HEK293 (cell line): ENCODE measurements around the gene JAKMIP1.

Experiments used
- CTCF ChIA-PET: fragments of 350-600 bp; formaldehyde crosslinking; extraction: SDS; loops from one replicate; lab custom pipeline; 2021; ENCODE audit warnings: antibody characterized with exemption; lab: Yijun Ruan, JAX
- POLR2A ChIA-PET: fragments of 300-600 bp; formaldehyde crosslinking; extraction: SDS; loops from one replicate; lab custom pipeline; 2020; ENCODE audit warnings: antibody characterized with exemption, inconsistent platforms; lab: Yijun Ruan, JAX
- H3K27ac ChIP-seq: fragments of 200-500 bp; sonication (Bioruptor generic); 2 replicates; pipeline ENCODE4 v1.5.1; 2014; ENCODE audit warnings: low read depth, low read length, control low read depth, inconsistent platforms; ENCODE audit errors: extremely low read depth
- H3K36me3 ChIP-seq, 2 experiments: fragments of 200-500 bp in 1 of 2; sonication (Bioruptor generic) in 1 of 2; 1 replicate in 1 of 2; 2 replicates in 1 of 2; pipeline ENCODE4 v1.5.1; 2014 to 2017; ENCODE audit warnings: inconsistent platforms in 2 of 2, low read length in 2 of 2; ENCODE audit not compliant: control insufficient read depth in 2 of 2, insufficient read depth in 1 of 2
- H3K4me1 ChIP-seq: fragments of 200-500 bp; sonication (Bioruptor generic); 2 replicates; pipeline ENCODE4 v1.5.1; 2014; ENCODE audit warnings: mild to moderate bottlenecking, low read length, inconsistent platforms; ENCODE audit not compliant: control insufficient read depth, insufficient read depth
- H3K4me3 ChIP-seq: 2 replicates; pipeline ENCODE4 v1.5.1; 2011; ENCODE audit warnings: low read depth, mild to moderate bottlenecking, control low read depth, low read length, moderate library complexity
- H3K9me3 ChIP-seq: fragments of 200-500 bp; sonication (Bioruptor generic); 2 replicates; pipeline ENCODE4 v1.5.1; 2014; ENCODE audit warnings: low read depth, low read length, inconsistent platforms; ENCODE audit not compliant: control insufficient read depth, insufficient read depth
- BCL11B ChIP-seq: fragments of 450-650 bp; formaldehyde crosslinking; IDR thresholded peaks from 2 replicates; pipeline ENCODE4 v1.5.1; 2016; ENCODE audit warnings: low read depth, missing biosample characterization, missing genetic modification characterization
- GLIS2 ChIP-seq: fragments of 450-650 bp; formaldehyde crosslinking; IDR thresholded peaks from 2 replicates; pipeline ENCODE4 v1.5.1; 2016; ENCODE audit warnings: missing biosample characterization, missing genetic modification characterization
- KLF10 ChIP-seq: fragments of 450-650 bp; IDR thresholded peaks from 2 replicates; pipeline ENCODE4 v1.5.1; 2018; ENCODE audit warnings: missing biosample characterization, mild to moderate bottlenecking, missing genetic modification characterization
- OVOL3 ChIP-seq: fragments of 450-650 bp; formaldehyde crosslinking; IDR thresholded peaks from 2 replicates; pipeline ENCODE4 v1.5.1; 2016; ENCODE audit warnings: missing biosample characterization, missing genetic modification characterization
- PRDM6 ChIP-seq: fragments of 450-650 bp; formaldehyde crosslinking; IDR thresholded peaks from 2 replicates; pipeline ENCODE4 v1.5.1; 2017; ENCODE audit warnings: missing biosample characterization, missing genetic modification characterization
- ZBTB11 ChIP-seq: fragments of 450-650 bp; formaldehyde crosslinking; conservative IDR thresholded peaks from 2 replicates; pipeline ENCODE4 v1.5.1; 2016; ENCODE audit warnings: low read depth, missing biosample characterization, missing genetic modification characterization
- ZBTB26 ChIP-seq: fragments of 450-650 bp; formaldehyde crosslinking; optimal IDR thresholded peaks from 2 replicates; pipeline ENCODE3; 2016; ENCODE audit warnings: missing biosample characterization, mild to moderate bottlenecking, missing genetic modification characterization
- ZBTB7A ChIP-seq: fragments of 450-650 bp; formaldehyde crosslinking; IDR thresholded peaks from 2 replicates; pipeline ENCODE4 v1.5.1; 2016; ENCODE audit warnings: low read depth, missing biosample characterization, missing genetic modification characterization
- ZEB2 ChIP-seq: fragments of 450-650 bp; formaldehyde crosslinking; IDR thresholded peaks from 2 replicates; pipeline ENCODE4 v1.5.1; 2016; ENCODE audit warnings: missing biosample characterization, missing genetic modification characterization
- ZFP41 ChIP-seq: fragments of 450-650 bp; formaldehyde crosslinking; IDR thresholded peaks from 2 replicates; pipeline ENCODE4 v1.5.1; 2016; ENCODE audit warnings: missing biosample characterization, missing genetic modification characterization, borderline replicate concordance
- ZNF114 ChIP-seq: fragments of 450-650 bp; formaldehyde crosslinking; IDR thresholded peaks from 2 replicates; pipeline ENCODE4 v1.5.0; 2017; ENCODE audit warnings: missing biosample characterization, missing genetic modification characterization
- ZNF214 ChIP-seq: fragments of 450-650 bp; formaldehyde crosslinking; IDR thresholded peaks from 2 replicates; pipeline ENCODE4 v1.5.1; 2017; ENCODE audit warnings: missing biosample characterization, mild to moderate bottlenecking, missing genetic modification characterization, borderline replicate concordance
- ZNF449 ChIP-seq: fragments of 450-650 bp; formaldehyde crosslinking; IDR thresholded peaks from 2 replicates; pipeline ENCODE4 v1.5.1; 2017; ENCODE audit warnings: missing biosample characterization, mild to moderate bottlenecking, missing genetic modification characterization, moderate library complexity
- ZNF510 ChIP-seq: fragments of 450-650 bp; formaldehyde crosslinking; IDR thresholded peaks from 2 replicates; pipeline ENCODE4 v1.5.1; 2018; ENCODE audit warnings: mild to moderate bottlenecking, missing genetic modification characterization, missing biosample characterization; ENCODE audit not compliant: insufficient replicate concordance
- ZNF518A ChIP-seq: fragments of 450-650 bp; formaldehyde crosslinking; conservative IDR thresholded peaks from 2 replicates; pipeline ENCODE4 v1.5.1; 2016; ENCODE audit warnings: low read depth, missing biosample characterization, missing genetic modification characterization
- ZNF645 ChIP-seq: fragments of 450-650 bp; formaldehyde crosslinking; IDR thresholded peaks from 2 replicates; pipeline ENCODE4; 2016; ENCODE audit warnings: missing biosample characterization, missing genetic modification characterization
- ZNF654 ChIP-seq: fragments of 450-650 bp; formaldehyde crosslinking; IDR thresholded peaks from 2 replicates; pipeline ENCODE4 v1.5.1; 2016; ENCODE audit warnings: low read depth, missing biosample characterization, missing genetic modification characterization

The JAKMIP1 gene

GRCh38 chr4:6142935-6143602 is 57.3 kb downstream of the JAKMIP1 start (continued):
- TF ChIP-seq ZFP41 (no peak), OVOL3 (tag by site-specific recombination) (no peak), BCL11B (tag by site-specific recombination) (no peak), ZNF645 (tag by site-specific recombination) (no peak), KLF10 (tag by site-specific recombination) (no peak), ZEB2 (no peak)

GRCh38 chr4:6142511-6142910 is 57.8 kb downstream of the JAKMIP1 start:
- ChIA-PET POLR2A (no interaction called here), CTCF (interaction anchor here (0.7 kb wide), 1 partner anchor 1662 kb away, joined by 4 read pairs; no protein-coding TSS in a partner anchor)
- Histone ChIP-seq H3K36me3 (no peaks in the 10 kb centered on the region), H3K9me3 (no peaks in the 10 kb centered on the region), H3K4me1 (no peaks in the 10 kb centered on the region), H3K4me3 (no peak overlapping the region), H3K27ac (no peak overlapping the region)
- no peak for TF ChIP-seq ZNF214 (tag by site-specific recombination)
- no peak for TF ChIP-seq ZBTB7A (tag by site-specific recombination)
- TF ChIP-seq ZBTB26 (tag by site-specific recombination) = no peak

GRCh38 chr4:6141554-6141953 is 58.8 kb downstream of the JAKMIP1 start:
- Histone ChIP-seq H3K9me3 (no peaks in the 10 kb centered on the region), H3K36me3 (no peaks in the 10 kb centered on the region), H3K27ac (no peak overlapping the region), H3K4me1 (no peaks in the 10 kb centered on the region), H3K4me3 (no peak overlapping the region)
- POLR2A ChIA-PET = no interaction called here
- CTCF ChIA-PET = interaction anchor here (0.7 kb wide), 1 partner anchor 1661 kb away, joined by 4 read pairs; no protein-coding TSS in a partner anchor
- TF ChIP-seq OVOL3 (tag by site-specific recombination) = no peak
- no peak for TF ChIP-seq ZNF510 (tag by site-specific recombination)
- TF ChIP-seq GLIS2 = no peak
- TF ChIP-seq ZNF449 = no peak
- TF ChIP-seq ZNF114 (tag by site-specific recombination) = no peak
- no peak for TF ChIP-seq ZBTB11 (tag by site-specific recombination)
- no peak for TF ChIP-seq PRDM6 (tag by site-specific recombination)
- TF ChIP-seq ZNF518A = no peak
- no peak for TF ChIP-seq ZNF654 (tag by site-specific recombination)
